ENCODE results near the gene BUD23.

BUD23 gene

DNA sequence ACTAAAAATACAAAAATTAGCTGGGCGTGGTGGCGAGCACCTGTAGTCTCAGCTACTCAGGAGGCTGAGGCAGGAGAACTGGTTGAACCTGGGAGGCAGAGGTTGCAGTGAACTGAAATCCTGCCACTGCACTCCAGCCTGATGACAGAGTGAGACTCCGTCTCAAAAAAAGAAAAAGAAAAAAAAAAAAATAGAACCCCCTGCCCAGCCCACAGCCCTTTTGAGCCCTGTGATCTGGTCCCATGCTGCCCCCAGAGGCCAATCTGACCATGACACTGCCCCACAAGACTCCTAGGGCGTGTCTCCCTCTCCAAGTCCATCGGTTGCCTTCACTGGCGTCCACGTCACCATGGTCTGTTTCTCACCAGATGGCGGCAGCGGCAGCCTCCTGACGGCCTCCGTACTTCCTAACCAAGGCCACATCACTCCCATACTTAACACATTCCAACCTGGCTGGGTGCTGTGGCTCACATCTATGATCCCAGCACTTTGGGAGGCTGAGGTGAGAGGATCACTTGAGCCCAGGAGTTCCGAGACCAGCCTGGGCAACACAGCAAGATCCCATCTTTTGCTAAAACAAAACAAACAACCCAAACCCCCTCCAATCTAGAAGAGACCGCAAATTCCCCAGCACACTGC is 18.1 kb downstream of the BUD23 start:
- TF ChIP-seq, protein P1, sequence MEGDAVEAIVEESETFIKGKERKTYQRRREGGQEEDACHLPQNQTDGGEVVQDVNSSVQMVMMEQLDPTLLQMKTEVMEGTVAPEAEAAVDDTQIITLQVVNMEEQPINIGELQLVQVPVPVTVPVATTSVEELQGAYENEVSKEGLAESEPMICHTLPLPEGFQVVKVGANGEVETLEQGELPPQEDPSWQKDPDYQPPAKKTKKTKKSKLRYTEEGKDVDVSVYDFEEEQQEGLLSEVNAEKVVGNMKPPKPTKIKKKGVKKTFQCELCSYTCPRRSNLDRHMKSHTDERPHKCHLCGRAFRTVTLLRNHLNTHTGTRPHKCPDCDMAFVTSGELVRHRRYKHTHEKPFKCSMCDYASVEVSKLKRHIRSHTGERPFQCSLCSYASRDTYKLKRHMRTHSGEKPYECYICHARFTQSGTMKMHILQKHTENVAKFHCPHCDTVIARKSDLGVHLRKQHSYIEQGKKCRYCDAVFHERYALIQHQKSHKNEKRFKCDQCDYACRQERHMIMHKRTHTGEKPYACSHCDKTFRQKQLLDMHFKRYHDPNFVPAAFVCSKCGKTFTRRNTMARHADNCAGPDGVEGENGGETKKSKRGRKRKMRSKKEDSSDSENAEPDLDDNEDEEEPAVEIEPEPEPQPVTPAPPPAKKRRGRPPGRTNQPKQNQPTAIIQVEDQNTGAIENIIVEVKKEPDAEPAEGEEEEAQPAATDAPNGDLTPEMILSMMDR (IDR thresholded peaks at IDR 0.05; ENCODE audit: low read length, missing control alignments) = peak; percentile 62
- DNase-seq (ENCODE audit: low read depth) = peak; percentile 48
- H3K4me3 ChIP-seq (replicated peaks; ENCODE audit: low read depth, low read length) = no peak overlapping the region

DNA sequence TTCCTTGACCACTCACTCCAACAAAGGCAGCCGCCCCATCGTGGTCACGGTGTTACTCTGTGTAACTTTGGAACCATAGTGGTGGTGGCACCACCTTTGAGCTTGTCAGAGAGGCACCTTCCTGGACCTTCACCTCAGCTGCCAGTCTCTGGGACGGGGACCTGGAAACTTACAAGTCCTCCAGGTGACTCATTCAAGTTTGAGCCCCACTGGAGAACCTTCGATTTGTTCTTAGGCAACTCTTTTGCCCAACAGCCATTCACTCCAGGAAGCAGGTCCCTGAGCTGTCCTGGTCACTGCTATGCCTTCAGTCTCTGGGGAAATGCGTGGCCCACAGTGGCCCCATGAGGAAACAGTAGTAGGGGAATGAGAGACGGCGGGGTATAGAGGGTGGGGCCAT is 18.8 kb downstream of the BUD23 start:
- no peak for DNase-seq (ENCODE audit: low read depth)
- H3K4me3 ChIP-seq (replicated peaks; ENCODE audit: low read depth, low read length) = no peak overlapping the region
- TF ChIP-seq, protein P1 (IDR thresholded peaks at IDR 0.05; ENCODE audit: low read length, missing control alignments) = no peak

DNA sequence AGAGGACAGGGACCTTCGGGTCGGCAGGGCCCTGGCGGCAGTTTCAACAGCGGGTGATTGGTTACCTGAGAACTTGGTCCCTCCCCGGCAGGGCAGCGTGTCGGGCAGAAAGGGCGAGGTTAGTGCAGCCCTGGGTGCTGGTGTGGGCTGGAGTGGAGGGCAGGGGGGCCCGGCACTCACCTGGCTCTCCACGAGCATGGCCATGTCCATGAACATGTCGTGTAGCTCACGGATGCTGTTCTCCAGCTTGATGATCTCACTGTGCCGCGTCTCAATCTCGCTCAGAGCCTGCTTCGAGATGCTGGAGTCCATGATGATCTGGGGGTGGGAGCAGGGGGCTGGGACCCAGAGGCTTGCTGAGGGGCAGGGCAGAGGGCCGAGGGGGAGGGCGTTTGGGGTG is 19.3 kb downstream of the BUD23 start:
- TF ChIP-seq, protein P1 (IDR thresholded peaks at IDR 0.05; ENCODE audit: low read length, missing control alignments) = no peak
- DNase-seq (ENCODE audit: low read depth) = no peak
- no peak overlapping the region for H3K4me3 ChIP-seq (replicated peaks; ENCODE audit: low read depth, low read length)

DNA sequence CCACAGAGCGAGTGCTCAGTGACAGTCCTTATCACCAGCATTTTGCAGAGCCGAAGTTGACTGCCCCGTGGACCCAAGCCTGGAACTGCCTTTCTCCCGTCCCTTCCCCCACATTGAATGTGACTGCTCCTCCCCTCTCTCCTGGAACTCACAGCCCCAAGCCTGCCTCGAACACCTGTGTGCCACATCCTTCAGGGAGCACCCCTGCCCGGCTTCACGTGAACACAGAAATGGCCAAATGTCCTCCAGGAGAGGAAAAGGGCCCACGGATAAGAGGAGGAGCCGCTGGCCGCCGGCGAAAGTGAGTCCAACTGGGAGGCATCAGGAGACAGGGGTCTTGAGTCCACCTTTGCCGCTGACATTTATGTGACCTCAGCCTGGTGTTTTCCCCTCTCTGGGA is 19.8 kb downstream of the BUD23 start:
- TF ChIP-seq, protein P1 (IDR thresholded peaks at IDR 0.05; ENCODE audit: low read length, missing control alignments) = no peak
- DNase-seq (ENCODE audit: low read depth) = no peak
- H3K4me3 ChIP-seq (replicated peaks; ENCODE audit: low read depth, low read length) = no peak overlapping the region

DNA sequence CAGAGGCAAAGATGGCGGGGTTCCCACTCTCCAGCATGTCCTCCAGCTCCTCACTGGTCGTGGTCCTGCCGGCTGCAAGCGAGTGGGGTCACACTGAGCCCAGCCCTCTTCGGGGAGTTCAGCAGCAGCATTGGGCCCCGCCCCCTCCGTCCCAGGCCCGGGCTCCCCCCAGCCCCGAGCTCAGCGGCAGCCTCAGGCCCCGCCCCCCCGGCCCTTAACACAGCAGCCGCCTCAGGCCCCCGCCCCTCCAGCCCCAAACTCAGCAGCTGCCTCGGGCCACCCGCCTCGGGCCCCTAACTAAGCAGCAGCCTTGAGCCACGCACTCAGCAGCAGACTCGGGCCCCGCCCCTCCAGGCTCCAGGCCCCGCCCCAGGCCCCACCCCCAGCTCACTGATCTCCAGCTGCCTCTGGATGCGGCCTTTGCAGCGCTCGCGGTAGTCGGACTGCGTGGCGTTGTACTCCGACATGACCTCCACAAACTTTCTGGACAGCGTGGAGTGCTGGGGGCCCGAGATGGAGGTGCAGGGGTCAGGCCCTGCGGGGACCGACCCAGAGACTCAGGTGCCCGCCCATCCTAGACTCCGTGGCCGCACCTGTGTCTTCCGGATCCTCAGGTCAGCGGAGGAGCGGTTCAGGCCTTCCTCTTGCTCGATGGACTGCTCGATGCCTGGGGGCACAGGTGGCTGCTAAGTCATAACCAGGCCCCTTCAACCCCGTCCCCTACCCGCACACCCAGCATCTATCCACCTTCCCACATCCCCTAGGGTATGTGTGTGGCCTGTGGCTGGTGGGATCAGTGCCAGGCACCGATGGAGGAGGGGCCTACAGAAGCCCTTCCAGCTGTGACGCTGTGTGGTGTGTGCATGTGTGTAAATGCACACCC is 20.6 kb downstream of the BUD23 start:
- peak; percentile 31 for DNase-seq (ENCODE audit: low read depth)
- no peak overlapping the region for H3K4me3 ChIP-seq (replicated peaks; ENCODE audit: low read depth, low read length)
- TF ChIP-seq, protein P1 (IDR thresholded peaks at IDR 0.05; ENCODE audit: low read length, missing control alignments) = no peak

DNA sequence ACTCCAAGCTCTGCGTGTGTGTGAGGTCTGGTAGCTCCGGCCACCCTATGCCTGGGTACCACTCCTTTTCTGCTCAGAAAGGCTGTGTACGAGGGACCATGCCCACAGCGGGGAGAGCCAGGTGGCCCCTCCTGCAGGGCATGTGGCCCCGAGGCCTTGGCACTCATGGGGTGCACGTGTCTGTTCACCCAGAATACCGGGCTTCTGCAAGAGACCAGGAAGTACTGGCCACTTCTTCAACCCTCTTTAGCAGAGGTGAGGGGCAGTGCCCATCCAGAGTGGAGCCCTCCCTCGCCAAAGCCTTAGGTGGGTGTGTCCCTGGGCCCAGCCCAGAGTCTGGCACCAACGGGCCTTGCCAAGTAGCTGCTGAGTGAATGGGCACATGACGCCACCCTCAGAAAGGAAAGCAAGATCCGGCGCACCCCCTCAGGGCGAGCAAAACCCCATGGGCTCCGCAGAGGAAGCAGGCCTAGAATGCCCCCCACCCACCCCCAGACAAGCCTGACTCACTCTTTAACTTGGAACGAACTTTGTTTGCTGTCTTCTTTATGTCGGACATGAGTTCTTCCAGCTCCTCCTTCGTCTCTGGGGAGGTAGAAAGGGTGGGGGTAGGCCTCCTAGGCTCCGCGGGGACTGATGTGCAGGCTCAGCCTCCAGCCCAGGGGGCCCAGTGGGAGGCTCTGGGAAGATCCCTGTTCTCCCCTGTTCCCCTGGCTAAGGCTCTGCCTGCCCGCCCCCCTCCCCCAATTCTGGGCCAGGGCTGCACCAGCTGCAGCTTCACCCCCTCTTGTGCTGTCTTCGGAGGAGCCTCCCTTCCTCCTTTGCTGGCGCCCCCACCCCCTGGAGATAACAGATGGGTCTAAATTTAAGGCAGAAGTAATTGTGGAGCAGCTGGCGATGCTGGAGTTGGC is 21.5 kb downstream of the BUD23 start:
- no peak overlapping the region for H3K4me3 ChIP-seq (replicated peaks; ENCODE audit: low read depth, low read length)
- DNase-seq (ENCODE audit: low read depth) = peak; percentile 55
- TF ChIP-seq, protein P1 (IDR thresholded peaks at IDR 0.05; ENCODE audit: low read length, missing control alignments) = no peak

Data from fibroblast of pulmonary artery (primary cell).